Measurements from ENCODE around the gene HDHD2.
A peak's percentile ranks its signal among the peaks of the same experiment; 100 is the strongest.
"Not testable (repeated sequence)": the region's sequence is repeated elsewhere in the genome, so short reads cannot be mapped to it uniquely, and the experiment has no call there.

Gene HDHD2

GRCh38 chr18:47150029-47150823 lies at the start of gene HDHD2:
HDHD2 (minus strand) TSS chr18:47150500; CDS start chr18:47136439, 14,061 bp downstream.
- peak; percentile 27 for DNase-seq (ENCODE audit: low read depth)

- not testable (repeated sequence) for DNase-seq (ENCODE audit: low read depth)
Observed at GRCh38 chr18:47195961-47196360, 45.7 kb upstream of the HDHD2 start.

DNA sequence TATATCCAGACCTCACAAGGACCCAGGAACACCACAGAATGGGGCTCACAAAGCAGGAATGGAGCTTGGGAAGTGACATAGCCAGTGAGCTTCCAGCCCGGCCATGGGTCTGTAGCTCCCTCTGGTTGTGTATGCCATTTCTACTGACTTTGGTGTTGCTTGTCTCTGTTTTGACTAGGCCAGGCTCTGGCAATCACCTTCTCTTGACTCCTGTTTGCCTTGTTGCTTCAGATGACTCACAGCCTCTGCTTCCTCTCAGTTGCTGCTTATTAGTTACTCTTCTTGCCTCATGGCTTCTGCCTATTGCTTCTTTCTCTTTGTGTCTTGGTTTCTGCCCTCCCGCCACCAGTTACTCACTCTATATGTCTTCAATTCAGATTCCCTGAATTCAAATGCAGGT lies 41.7 kb upstream of the HDHD2 start:
- no peak for DNase-seq (ENCODE audit: low read depth)

- no peak for DNase-seq (ENCODE audit: low read depth)
Observed at GRCh38 chr18:47187721-47188120, 37.4 kb upstream of the HDHD2 start.

GRCh38 chr18:47184419-47185050 lies 34.2 kb upstream of the HDHD2 start:
- no peak for DNase-seq (ENCODE audit: low read depth)

GRCh38 chr18:47182156-47182555 lies 31.9 kb upstream of the HDHD2 start:
- not testable (repeated sequence) for DNase-seq (ENCODE audit: low read depth)

DNA sequence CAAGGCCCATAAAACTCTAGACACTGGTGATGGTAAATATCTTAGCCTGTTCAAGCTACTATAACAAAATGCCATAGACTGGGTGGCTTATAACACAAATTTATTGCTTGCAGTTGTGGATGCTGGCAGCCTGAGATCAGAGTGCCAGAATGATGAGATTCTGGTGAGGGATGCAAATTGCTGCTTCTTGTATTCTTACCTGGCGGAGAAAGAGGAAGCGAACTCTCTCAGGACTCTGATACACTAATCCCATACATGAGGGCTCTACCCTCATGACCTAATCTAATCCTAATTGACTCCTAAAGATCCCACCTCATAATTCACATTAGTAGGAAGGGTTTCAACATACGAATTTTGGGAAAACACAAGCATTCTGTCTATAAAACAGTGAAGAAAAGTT lies 30.5 kb upstream of the HDHD2 start:
- DNase-seq (ENCODE audit: low read depth): no peak

DNA sequence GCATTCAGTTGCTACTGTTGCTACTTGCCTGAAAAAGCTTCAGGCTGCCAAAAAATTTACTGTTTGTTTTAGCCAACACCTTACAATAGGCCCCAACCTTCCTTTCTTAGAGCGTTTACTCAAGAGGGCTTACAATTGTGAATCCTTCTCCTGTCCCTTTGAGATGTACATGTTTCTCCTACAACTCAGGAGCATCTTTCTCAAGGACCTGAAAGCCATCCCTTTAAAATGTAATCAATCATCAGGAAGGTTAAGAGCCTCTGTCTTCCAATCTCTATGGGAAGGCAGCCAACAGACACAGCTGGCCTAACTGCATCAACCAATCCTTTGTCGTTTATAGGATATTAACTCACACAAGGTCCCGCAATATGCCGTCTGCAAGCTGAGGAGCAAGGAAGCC lies 29.2 kb upstream of the HDHD2 start:
- no peak for DNase-seq (ENCODE audit: low read depth)

- peak; percentile 33 for DNase-seq (ENCODE audit: low read depth)
Observed at GRCh38 chr18:47175898-47176575, 25.7 kb upstream of the HDHD2 start, which contains the start of gene IER3IP1. IER3IP1 (minus strand) TSS chr18:47176364; CDS start chr18:47176277, 87 bp downstream.

DNA sequence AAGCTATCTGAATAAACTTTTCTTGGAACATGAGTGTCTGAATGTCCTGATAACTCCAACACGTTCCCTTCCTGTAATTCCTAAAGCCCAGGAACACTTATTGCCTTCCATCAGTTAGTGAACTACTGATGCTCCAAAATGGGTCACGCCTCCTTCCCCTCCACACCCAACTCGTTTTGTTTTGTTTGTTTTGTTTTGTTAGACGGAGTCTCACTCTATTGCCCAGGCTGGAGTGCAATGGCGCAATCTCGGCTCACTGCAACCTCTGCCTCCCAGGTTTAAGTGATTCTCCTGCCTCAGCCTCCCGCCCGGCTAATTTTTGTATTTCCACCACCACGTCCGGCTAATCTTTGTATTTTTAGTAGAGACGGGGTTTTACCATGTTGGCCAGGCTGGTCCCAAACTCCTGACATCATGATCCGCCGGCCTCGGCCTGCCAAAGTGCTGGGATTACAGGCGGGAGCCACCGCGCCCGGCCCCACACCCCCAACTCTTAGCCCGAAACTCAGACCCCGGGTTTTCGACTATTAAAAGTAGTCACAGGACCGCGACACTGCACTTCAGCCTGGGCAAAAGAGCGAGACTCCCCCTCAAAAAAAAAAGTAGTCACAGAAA lies 25.1 kb upstream of the HDHD2 start:
- no peak for DNase-seq (ENCODE audit: low read depth)

GRCh38 chr18:47174545-47175116 lies 24.3 kb upstream of the HDHD2 start:
- DNase-seq (ENCODE audit: low read depth): no peak

- no peak for DNase-seq (ENCODE audit: low read depth)
Observed at GRCh38 chr18:47172476-47172875, 22.2 kb upstream of the HDHD2 start.

GRCh38 chr18:47168913-47169312 lies 18.6 kb upstream of the HDHD2 start:
- no peak for DNase-seq (ENCODE audit: low read depth)

DNA sequence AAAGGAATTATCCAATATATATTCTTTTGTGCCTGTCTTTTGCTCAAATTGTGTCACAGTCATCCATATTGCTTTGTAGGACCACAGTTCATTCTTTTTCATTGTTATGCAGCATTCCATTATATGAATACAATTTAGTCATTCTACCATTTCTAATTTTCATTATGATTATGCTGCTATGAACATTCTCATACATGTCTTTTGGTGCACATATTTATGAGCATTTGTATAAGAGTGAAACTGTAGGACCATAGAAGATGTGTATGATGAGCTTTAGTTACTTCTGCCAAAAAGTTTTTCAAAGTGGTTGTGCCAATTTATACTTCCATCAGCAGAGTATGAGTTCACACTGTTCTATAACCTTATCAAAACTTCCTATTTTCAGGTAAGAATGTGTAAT lies 18.2 kb upstream of the HDHD2 start:
- no peak for DNase-seq (ENCODE audit: low read depth)

DNA sequence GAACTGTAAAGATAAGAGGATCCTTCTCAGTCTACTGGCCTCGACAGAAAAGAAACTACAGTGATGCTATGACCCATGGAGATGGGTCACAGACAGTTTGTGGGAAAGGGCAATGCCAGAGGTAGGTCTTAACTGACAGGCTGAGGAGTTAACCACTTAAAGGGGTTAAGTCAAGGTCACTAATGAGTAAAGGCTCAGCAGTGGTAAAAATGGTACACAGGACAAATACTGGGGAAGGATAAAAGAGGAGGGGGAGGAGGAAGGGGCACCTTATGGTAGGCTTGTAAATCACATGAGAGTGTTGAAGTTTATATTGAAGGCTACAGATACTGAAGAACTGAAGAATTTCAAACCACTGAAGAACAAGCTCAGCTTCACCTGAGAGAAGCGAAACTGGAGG lies 16.0 kb upstream of the HDHD2 start:
- no peak for DNase-seq (ENCODE audit: low read depth)

DNA sequence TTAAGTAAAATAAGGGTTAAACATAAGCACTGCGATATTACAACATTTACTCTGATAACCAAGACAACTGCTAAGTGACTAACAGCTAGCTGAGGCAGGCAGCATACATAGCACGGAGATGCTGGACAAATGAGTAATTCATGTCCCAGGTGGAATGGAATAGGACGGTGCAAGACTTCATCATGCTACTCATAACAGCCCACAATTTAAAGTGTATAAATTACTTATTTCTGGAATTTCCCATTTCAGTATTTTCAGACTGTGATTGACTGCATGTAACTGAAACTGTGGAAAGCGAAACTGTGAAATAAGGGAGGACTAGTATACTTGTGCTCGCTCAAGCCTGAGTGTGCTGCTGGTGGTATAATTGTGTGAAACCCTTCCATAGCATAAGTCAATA lies 12.9 kb upstream of the HDHD2 start:
- DNase-seq (ENCODE audit: low read depth): no peak

GRCh38 chr18:47160256-47160655 lies 10.0 kb upstream of the HDHD2 start:
- DNase-seq (ENCODE audit: low read depth): no peak

GRCh38 chr18:47158404-47158803 lies 8.1 kb upstream of the HDHD2 start:
- not testable (repeated sequence) for DNase-seq (ENCODE audit: low read depth)

DNA sequence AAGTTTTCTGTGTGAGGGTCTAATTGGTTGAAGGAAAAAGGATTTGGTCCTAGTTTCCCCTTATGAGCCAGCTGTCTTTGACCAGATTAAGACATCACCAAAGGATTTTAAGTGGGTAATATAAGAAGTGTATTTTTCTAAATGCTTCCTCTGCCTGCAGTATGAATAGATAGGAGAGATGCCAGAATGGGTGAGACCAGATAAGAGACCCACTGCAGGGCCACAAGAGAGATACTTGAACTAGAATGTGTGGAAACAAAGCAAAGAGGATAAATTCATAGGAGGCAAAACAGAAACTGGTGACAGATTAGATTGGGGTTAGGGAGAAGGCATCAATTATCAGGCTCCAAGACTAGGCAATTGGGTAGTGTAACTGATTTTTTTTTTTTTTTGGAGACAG lies 1.1 kb upstream of the HDHD2 start:
- DNase-seq (ENCODE audit: low read depth): no peak

DNA sequence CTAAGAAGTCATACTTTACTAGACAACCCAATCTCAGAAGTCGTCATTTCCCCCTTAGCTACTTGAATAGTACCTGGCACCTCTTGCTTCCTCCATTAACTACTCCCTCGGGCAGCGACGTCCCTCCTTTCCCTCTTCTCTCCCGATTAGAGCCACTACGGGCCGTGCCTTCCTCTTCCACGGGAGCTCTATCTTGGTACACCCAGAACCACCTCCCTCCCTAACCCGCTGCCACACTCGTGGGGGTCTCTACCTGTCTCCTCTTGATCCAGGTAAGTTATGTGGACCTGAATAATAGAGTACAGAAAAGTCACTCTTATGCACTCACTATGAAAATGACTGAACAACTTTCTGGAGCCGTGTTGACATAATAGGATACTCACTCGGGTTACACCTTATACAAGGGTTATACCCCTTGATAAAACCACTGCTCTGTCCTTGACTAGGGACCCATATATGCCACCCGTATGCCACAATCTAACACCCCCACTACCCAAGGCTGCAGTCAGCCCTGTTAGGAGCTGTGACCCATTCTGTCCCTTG lies 595 bp upstream of the HDHD2 start:
- no peak for DNase-seq (ENCODE audit: low read depth)

GRCh38 chr18:47149457-47150028 lies 757 bp downstream of the HDHD2 start:
- DNase-seq (ENCODE audit: low read depth): no peak

- DNase-seq (ENCODE audit: low read depth): no peak
Observed at GRCh38 chr18:47146206-47146605, 4.1 kb downstream of the HDHD2 start.

Measured in GM04503 (cell line).